Left lung (tissue), 10 donors: Measurements from ENCODE around the gene UBE2QL1. TPM values are rescaled to one million over a fixed set of nuclear protein-coding genes. Genes with fewer than 3 reads are reported as not detected.

Experiments
- ATAC-seq: fragments of 200-7000 bp; cut with Tn5 transposase; one replicate; pipeline ENCODE4 v1.9.1; 2020; ENCODE audit warnings: moderate library complexity
- DNase-seq, 4 donors: peaks; one replicate each; pipeline ENCODE4 v3.0.0-alpha.2; 2013 to 2020
- H3K27ac ChIP-seq, 2 donors: fragments of 200-600 bp; sonication (generic) in 1 of 2; one replicate each; pipeline versions ENCODE4 v1.5.0 to v1.8.0; 2020 to 2021
- H3K27me3 ChIP-seq, 2 donors: fragments of 200-600 bp; sonication (generic) in 1 of 2; one replicate each; pipeline versions ENCODE4 v1.5.0 to v1.8.0; 2020 to 2021
- H3K36me3 ChIP-seq, 2 donors: fragments of 200-600 bp; sonication (generic) in 1 of 2; one replicate each; pipeline versions ENCODE4 v1.5.0 to v1.8.0; 2020 to 2021
- H3K4me1 ChIP-seq, 2 donors: fragments of 200-600 bp; one replicate each; pipeline ENCODE4 v1.8.0; 2021
- H3K4me3 ChIP-seq, 2 donors: fragments of 200-600 bp; sonication (generic) in 1 of 2; one replicate each; pipeline versions ENCODE4 v1.5.0 to v1.8.0; 2020 to 2021; ENCODE audit warnings: mild to moderate bottlenecking in 1 of 2
- H3K9me3 ChIP-seq, 2 donors: fragments of 200-600 bp; sonication (generic) in 1 of 2; one replicate each; pipeline versions ENCODE4 v1.5.0 to v1.8.0; 2020 to 2021
- CTCF ChIP-seq, 2 donors: fragments of 200-600 bp; sonication (generic) in 1 of 2; IDR thresholded peaks; one replicate each; pipeline versions ENCODE4 v1.5.0 to v1.8.0; 2021; ENCODE audit warnings: antibody characterized with exemption in 2 of 2
- intact Hi-C, 2 donors: fragments of 100-400 bp; cut with DNase I; formaldehyde crosslinking; loops; one replicate each; pipeline versions ENCODE4 v1.11.2 to v1.14.2; 2022
- polyA plus RNA-seq, 6 donors: library from polyadenylated mRNA; unstranded; fragments of 120-200 nt; gene quantifications; one replicate each; pipeline ENCODE4 v1.2.1, GENCODE V29; 2013; ENCODE audit not compliant: insufficient read length in 6 of 6
- total RNA-seq, 2 donors: library from RNA; stranded (reverse); fragmentation: NEBNext Ultra II Directional; extraction: Animal tissue kit (Norgen Biotek cat#: 25700); gene quantifications; one replicate each; pipeline ENCODE4 v1.2.1, GENCODE V29; 2021
- donor health status: DM: no; HTN: yes; CAD: no.
- donor health status: DM: no; HTN: no; CAD: no.

Gene UBE2QL1
- total and polyA plus RNA-seq, 8 donors, result 0.05 to 0.32 (median 0.27) TPM

- no peak for ATAC-seq
- Histone ChIP-seq H3K36me3 (no peaks in the 10 kb centered on the region), H3K4me3 (no peak overlapping the region), H3K9me3 (no peaks in the 10 kb centered on the region), H3K4me1 (no peaks in the 10 kb centered on the region), H3K27ac (no peak overlapping the region), H3K27me3 (peaks cover 0 to 34% of the 10 kb centered on the region in 2 donors)
- intact Hi-C loops, result no loop called here
- DNase-seq, result no peak
- no peak for TF ChIP-seq CTCF (IDR thresholded peaks at IDR 0.05)
These were observed 12.3 kb downstream of the UBE2QL1 start for GRCh38 chr5:6461006-6461405.

GRCh38 chr5:6461793-6462650 lies 13.4 kb downstream of the UBE2QL1 start:
- no peak for TF ChIP-seq CTCF (IDR thresholded peaks at IDR 0.05)
- Histone ChIP-seq H3K9me3 (no peaks in the 10 kb centered on the region), H3K27ac (no peak overlapping the region), H3K36me3 (no peaks in the 10 kb centered on the region), H3K4me3 (no peak overlapping the region), H3K4me1 (no peaks in the 10 kb centered on the region), H3K27me3 (peaks cover 0 to 30% of the 10 kb centered on the region in 2 donors)
- intact Hi-C loops, result no loop called here
- DNase-seq (no peak), ATAC-seq (no peak)

- ATAC-seq (no peak), DNase-seq (no peak)
- Histone ChIP-seq H3K9me3 (no peaks in the 10 kb centered on the region), H3K4me1 (no peaks in the 10 kb centered on the region), H3K27ac (no peak overlapping the region), H3K36me3 (no peaks in the 10 kb centered on the region), H3K27me3 (peaks cover 0 to 27% of the 10 kb centered on the region in 2 donors), H3K4me3 (no peak overlapping the region)
- TF ChIP-seq CTCF (IDR thresholded peaks at IDR 0.05), result no peak
- intact Hi-C loops, result no loop called here
These were observed 14.0 kb downstream of the UBE2QL1 start for GRCh38 chr5:6462671-6463070.

GRCh38 chr5:6464441-6464840 lies 15.8 kb downstream of the UBE2QL1 start:
- DNase-seq, result no peak
- H3K27me3 ChIP-seq, result peaks cover 0 to 36% of the 10 kb centered on the region in 2 donors
- H3K4me3 ChIP-seq, result no peak overlapping the region
- H3K27ac ChIP-seq, result no peak overlapping the region
- no peaks in the 10 kb centered on the region for H3K9me3 ChIP-seq
- H3K36me3 ChIP-seq, result no peaks in the 10 kb centered on the region
- no peaks in the 10 kb centered on the region for H3K4me1 ChIP-seq
- intact Hi-C loops, result no loop called here
- no peak for ATAC-seq
- no peak for TF ChIP-seq CTCF (IDR thresholded peaks at IDR 0.05)

GRCh38 chr5:6465831-6466790 lies 17.5 kb downstream of the UBE2QL1 start:
- Histone ChIP-seq H3K9me3 (peaks cover 0 to under 1% of the 10 kb centered on the region in 2 donors), H3K27me3 (peaks cover 0 to 48% of the 10 kb centered on the region in 2 donors), H3K27ac (no peak overlapping the region), H3K4me3 (no peak overlapping the region), H3K36me3 (no peaks in the 10 kb centered on the region), H3K4me1 (no peaks in the 10 kb centered on the region)
- ATAC-seq, result no peak
- intact Hi-C loops, result no loop called here
- TF ChIP-seq CTCF (IDR thresholded peaks at IDR 0.05), result no peak
- no peak for DNase-seq
